Uterus (tissue), 4 donors: Measurements from ENCODE around the gene NFU1. TPM values are rescaled to one million over a fixed set of nuclear protein-coding genes. Genes with fewer than 3 reads are reported as not detected.

Source experiments
- DNase-seq, 2 donors: peaks; one replicate each; pipeline ENCODE4 v3.0.0-alpha.2; 2019 to 2020
- H3K27ac ChIP-seq, 2 donors: fragments of 200-600 bp; sonication (generic); 1 replicate in 1 of 2; 2 replicates in 1 of 2; pipeline ENCODE4 v1.5.1; 2016 to 2018
- H3K27me3 ChIP-seq, 2 donors: fragments of 200-600 bp; sonication (generic); one replicate each; pipeline ENCODE4 v1.5.1; 2018 to 2019; ENCODE audit warnings: control low read depth in 1 of 2
- H3K36me3 ChIP-seq, 2 donors: fragments of 200-600 bp; sonication (generic); one replicate each; pipeline ENCODE4 v1.5.1; 2019; ENCODE audit warnings: control low read depth in 1 of 2
- H3K4me1 ChIP-seq, 2 donors: fragments of 200-600 bp; sonication (generic); one replicate each; pipeline ENCODE4 v1.5.1; 2018 to 2019; ENCODE audit warnings: control low read depth in 1 of 2
- H3K4me3 ChIP-seq, 2 donors: fragments of 200-600 bp; sonication (generic); 1 replicate in 1 of 2; 2 replicates in 1 of 2; pipeline ENCODE4 v1.5.1; 2018 to 2019; ENCODE audit warnings: mild to moderate bottlenecking in 1 of 2
- H3K9me3 ChIP-seq, 2 donors: fragments of 200-600 bp; sonication (generic); one replicate each; pipeline ENCODE4 v1.5.1; 2019; ENCODE audit warnings: control low read depth in 1 of 2
- CTCF ChIP-seq, 4 experiments: fragments of 200-600 bp in 2 of 4; fragments of 450-650 bp in 2 of 4; sonication (generic) in 2 of 4; IDR thresholded peaks; one replicate each; pipeline ENCODE4 v1.5.1; 2016 to 2019; ENCODE audit warnings: antibody characterized with exemption in 4 of 4, mild to moderate bottlenecking in 2 of 4, moderate library complexity in 1 of 4
- POLR2A ChIP-seq, 2 donors: fragments of 450-650 bp; IDR thresholded peaks; one replicate each; pipeline ENCODE4 v1.6.1; 2016; ENCODE audit warnings: antibody characterized with exemption in 2 of 2, mild to moderate bottlenecking in 1 of 2, moderate library complexity in 1 of 2
- intact Hi-C: fragments of 100-400 bp; cut with DNase I; formaldehyde crosslinking; loops from one replicate; pipeline ENCODE4 v1.15.1; 2023; ENCODE audit warnings: low total_unique reads
- total RNA-seq, 4 donors: library from RNA; depleted of rRNA in 3 of 4; stranded (reverse); fragments of >200 nt in 3 of 4; gene quantifications; one replicate each; pipeline versions ENCODE4 v1.1.0 to v1.2.4, GENCODE V29; 2014 to 2023
- donor health status: DM: yes; HTN: yes; CAD: no.

The NFU1 gene
- total RNA-seq, 4 donors from 2014 or later, result 24.4 to 55.3 (median 41.6) TPM

- H3K9me3 ChIP-seq, result no peaks in the 10 kb centered on the region
- no peak overlapping the region for H3K27ac ChIP-seq
- H3K4me1 ChIP-seq, result no peaks in the 10 kb centered on the region
- intact Hi-C loops, result no loop called here
- no peaks in the 10 kb centered on the region for H3K27me3 ChIP-seq
- DNase-seq, result no peak
- H3K4me3 ChIP-seq, result no peak overlapping the region
- TF ChIP-seq CTCF (IDR thresholded peaks at IDR 0.05), result no peak
- no peak for TF ChIP-seq POLR2A (IDR thresholded peaks at IDR 0.05)
- no peaks in the 10 kb centered on the region for H3K36me3 ChIP-seq
Measured at GRCh38 chr2:69461404-69461803, 24.2 kb upstream of the NFU1 start.

GRCh38 chr2:69459936-69460335, 22.7 kb upstream of the NFU1 start:
- Histone ChIP-seq H3K4me3 (no peak overlapping the region), H3K9me3 (no peaks in the 10 kb centered on the region), H3K27ac (no peak overlapping the region), H3K4me1 (no peaks in the 10 kb centered on the region), H3K27me3 (no peaks in the 10 kb centered on the region), H3K36me3 (no peaks in the 10 kb centered on the region)
- intact Hi-C loops, result no loop called here
- TF ChIP-seq CTCF (IDR thresholded peaks at IDR 0.05) (no peak), POLR2A (IDR thresholded peaks at IDR 0.05) (no peak)
- DNase-seq, result no peak

- H3K9me3 ChIP-seq, result no peaks in the 10 kb centered on the region
- intact Hi-C loops, result no loop called here
- H3K36me3 ChIP-seq, result no peaks in the 10 kb centered on the region
- no peak for TF ChIP-seq CTCF (IDR thresholded peaks at IDR 0.05)
- no peak for TF ChIP-seq POLR2A (IDR thresholded peaks at IDR 0.05)
- no peak overlapping the region for H3K4me3 ChIP-seq
- no peaks in the 10 kb centered on the region for H3K4me1 ChIP-seq
- no peak overlapping the region for H3K27ac ChIP-seq
- H3K27me3 ChIP-seq, result no peaks in the 10 kb centered on the region
- no peak for DNase-seq
Measured at GRCh38 chr2:69456950-69457445, 19.8 kb upstream of the NFU1 start.

- Histone ChIP-seq H3K36me3 (no peaks in the 10 kb centered on the region), H3K27me3 (no peaks in the 10 kb centered on the region), H3K4me3 (no peak overlapping the region), H3K9me3 (no peaks in the 10 kb centered on the region), H3K4me1 (no peaks in the 10 kb centered on the region), H3K27ac (no peak overlapping the region)
- TF ChIP-seq CTCF (IDR thresholded peaks at IDR 0.05) (no peak), POLR2A (IDR thresholded peaks at IDR 0.05) (no peak)
- no peak for DNase-seq
- intact Hi-C loops, result no loop called here
Measured at GRCh38 chr2:69456154-69456553, 18.9 kb upstream of the NFU1 start.

GRCh38 chr2:69454976-69455375, 17.7 kb upstream of the NFU1 start:
- Histone ChIP-seq H3K27me3 (no peaks in the 10 kb centered on the region), H3K4me3 (no peak overlapping the region), H3K9me3 (no peaks in the 10 kb centered on the region), H3K27ac (no peak overlapping the region), H3K4me1 (no peaks in the 10 kb centered on the region), H3K36me3 (no peaks in the 10 kb centered on the region)
- intact Hi-C loops, result no loop called here
- TF ChIP-seq CTCF (IDR thresholded peaks at IDR 0.05) (no peak), POLR2A (IDR thresholded peaks at IDR 0.05) (no peak)
- no peak for DNase-seq
